Hepatocyte (in vitro differentiated cells): ENCODE measurements around the gene USH1C. TPM values are rescaled to one million over a fixed set of nuclear protein-coding genes. Genes with fewer than 3 reads are reported as not detected.

Source experiments
- DNase-seq: peaks from one replicate; pipeline ENCODE4 v3.0.0-alpha.2; 2016; ENCODE audit warnings: low spot score
- H2AFZ ChIP-seq: fragments of 200-600 bp; sonication (generic); 2 replicates; pipeline ENCODE4 v1.6.0; 2016; ENCODE audit warnings: antibody characterized with exemption, mild to moderate bottlenecking
- H3K27ac ChIP-seq: fragments of 200-600 bp; sonication (generic); 2 replicates; pipeline ENCODE4 v1.5.1; 2016; ENCODE audit warnings: mild to moderate bottlenecking
- H3K27me3 ChIP-seq: fragments of 200-600 bp; sonication (generic); 2 replicates; pipeline ENCODE4 v1.6.1; 2016
- H3K36me3 ChIP-seq: fragments of 200-600 bp; sonication (generic); replicated peaks from 2 replicates; pipeline ENCODE4 v1.5.1; 2016; ENCODE audit warnings: low read depth; ENCODE audit not compliant: insufficient read depth
- H3K4me1 ChIP-seq: fragments of 200-600 bp; sonication (generic); 2 replicates; pipeline ENCODE4 v1.5.1; 2016; ENCODE audit warnings: mild to moderate bottlenecking, moderate library complexity; ENCODE audit not compliant: insufficient read depth
- H3K4me2 ChIP-seq: fragments of 200-600 bp; sonication (generic); 2 replicates; pipeline ENCODE4 v1.6.0; 2016
- H3K4me3 ChIP-seq: fragments of 200-600 bp; sonication (generic); 2 replicates; pipeline ENCODE4 v1.5.1; 2016; ENCODE audit warnings: mild to moderate bottlenecking
- H3K79me2 ChIP-seq: fragments of 200-600 bp; sonication (generic); 2 replicates; pipeline ENCODE4 v1.6.0; 2017; ENCODE audit warnings: mild to moderate bottlenecking
- H3K9me2 ChIP-seq: fragments of 200-600 bp; sonication (generic); replicated peaks from 2 replicates; pipeline ENCODE4 v1.6.0; 2017; ENCODE audit warnings: mild to moderate bottlenecking; ENCODE audit not compliant: insufficient read depth
- H3K9me3 ChIP-seq: fragments of 200-600 bp; sonication (generic); 2 replicates; pipeline ENCODE4 v1.5.1; 2016; ENCODE audit warnings: low read depth, mild to moderate bottlenecking
- H4K20me1 ChIP-seq: fragments of 200-600 bp; sonication (generic); 2 replicates; pipeline ENCODE4 v1.6.0; 2016; ENCODE audit warnings: mild to moderate bottlenecking; ENCODE audit not compliant: insufficient read depth, poor library complexity, severe bottlenecking
- EZH2 ChIP-seq: fragments of 200-600 bp; sonication (generic); IDR thresholded peaks from 2 replicates; pipeline ENCODE4 v1.6.1; 2016; ENCODE audit warnings: antibody characterized with exemption, mild to moderate bottlenecking, borderline replicate concordance
- EZH2phosphoT487 ChIP-seq: fragments of 200-600 bp; sonication (generic); IDR thresholded peaks from one replicate; pipeline ENCODE4 v1.6.1; 2018; ENCODE audit warnings: antibody characterized with exemption, mild to moderate bottlenecking, low read depth, moderate library complexity; ENCODE audit not compliant: unreplicated experiment, severe bottlenecking
- WGBS: methylation state at CpG from one replicate; pipeline ENCODE4 v1.1.6; 2016; ENCODE audit warnings: low lambda C conversion rate; ENCODE audit errors: missing lambda C conversion rate; 5-methylcytosine and 5-hydroxymethylcytosine counted together
- polyA plus RNA-seq: library from polyadenylated mRNA; unstranded; fragments of >200 nt; fragmentation: Nextera tagmentation; extraction: Ambion mirVana; gene quantifications from 2 replicates; pipeline ENCODE4 v1.2.1, GENCODE V29; 2016
- total RNA-seq: library from RNA; depleted of rRNA; stranded (reverse); fragments of >200 nt; gene quantifications from 2 replicates; pipeline ENCODE4 v1.2.3, GENCODE V29; 2014
- TF ChIP-seq, protein P1 (sequence below): fragments of 200-600 bp; sonication (generic); IDR thresholded peaks from 2 replicates; pipeline ENCODE4 v1.5.1; 2016; ENCODE audit warnings: antibody characterized with exemption, mild to moderate bottlenecking; ENCODE audit not compliant: poor library complexity

Gene USH1C
- total and polyA plus RNA-seq, 2 experiments from 2014 or later: 54.3 to 60.6 TPM

DNA sequence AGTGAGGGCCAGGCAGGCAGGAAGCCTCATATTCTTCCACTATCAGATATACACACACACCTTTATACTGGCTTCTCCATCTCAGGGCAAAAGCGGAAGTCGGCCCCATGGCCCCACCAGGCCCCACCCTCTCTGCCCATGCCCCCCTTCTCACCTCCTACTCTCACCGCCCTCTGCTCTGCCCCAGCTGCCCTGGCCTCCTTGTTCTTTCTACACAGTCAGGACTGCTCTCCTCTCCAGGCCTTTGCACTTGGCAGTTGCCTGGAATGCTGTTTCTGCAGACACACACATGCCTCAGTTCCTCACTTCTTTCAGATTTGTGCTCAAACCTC is 28.1 kb upstream of the USH1C start:
- Histone ChIP-seq H3K4me3 (no peak overlapping the region), H3K4me2 (no peak overlapping the region), H3K36me3 (no peaks in the 10 kb centered on the region), H3K9me2 (no peaks in the 10 kb centered on the region), H3K9me3 (no peaks in the 10 kb centered on the region), H2AFZ (no peak overlapping the region), H4K20me1 (no peaks in the 10 kb centered on the region), H3K27me3 (no peaks in the 10 kb centered on the region), H3K4me1 (no peaks in the 10 kb centered on the region), H3K27ac (no peak overlapping the region), H3K79me2 (no peaks in the 10 kb centered on the region)
- WGBS: 82% methylated on average over 3 of the region's 3 CpGs
- no peak for DNase-seq
- TF ChIP-seq EZH2: no peak
- TF ChIP-seq EZH2phosphoT487: no peak
- TF ChIP-seq, protein P1, sequence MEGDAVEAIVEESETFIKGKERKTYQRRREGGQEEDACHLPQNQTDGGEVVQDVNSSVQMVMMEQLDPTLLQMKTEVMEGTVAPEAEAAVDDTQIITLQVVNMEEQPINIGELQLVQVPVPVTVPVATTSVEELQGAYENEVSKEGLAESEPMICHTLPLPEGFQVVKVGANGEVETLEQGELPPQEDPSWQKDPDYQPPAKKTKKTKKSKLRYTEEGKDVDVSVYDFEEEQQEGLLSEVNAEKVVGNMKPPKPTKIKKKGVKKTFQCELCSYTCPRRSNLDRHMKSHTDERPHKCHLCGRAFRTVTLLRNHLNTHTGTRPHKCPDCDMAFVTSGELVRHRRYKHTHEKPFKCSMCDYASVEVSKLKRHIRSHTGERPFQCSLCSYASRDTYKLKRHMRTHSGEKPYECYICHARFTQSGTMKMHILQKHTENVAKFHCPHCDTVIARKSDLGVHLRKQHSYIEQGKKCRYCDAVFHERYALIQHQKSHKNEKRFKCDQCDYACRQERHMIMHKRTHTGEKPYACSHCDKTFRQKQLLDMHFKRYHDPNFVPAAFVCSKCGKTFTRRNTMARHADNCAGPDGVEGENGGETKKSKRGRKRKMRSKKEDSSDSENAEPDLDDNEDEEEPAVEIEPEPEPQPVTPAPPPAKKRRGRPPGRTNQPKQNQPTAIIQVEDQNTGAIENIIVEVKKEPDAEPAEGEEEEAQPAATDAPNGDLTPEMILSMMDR: no peak

DNA sequence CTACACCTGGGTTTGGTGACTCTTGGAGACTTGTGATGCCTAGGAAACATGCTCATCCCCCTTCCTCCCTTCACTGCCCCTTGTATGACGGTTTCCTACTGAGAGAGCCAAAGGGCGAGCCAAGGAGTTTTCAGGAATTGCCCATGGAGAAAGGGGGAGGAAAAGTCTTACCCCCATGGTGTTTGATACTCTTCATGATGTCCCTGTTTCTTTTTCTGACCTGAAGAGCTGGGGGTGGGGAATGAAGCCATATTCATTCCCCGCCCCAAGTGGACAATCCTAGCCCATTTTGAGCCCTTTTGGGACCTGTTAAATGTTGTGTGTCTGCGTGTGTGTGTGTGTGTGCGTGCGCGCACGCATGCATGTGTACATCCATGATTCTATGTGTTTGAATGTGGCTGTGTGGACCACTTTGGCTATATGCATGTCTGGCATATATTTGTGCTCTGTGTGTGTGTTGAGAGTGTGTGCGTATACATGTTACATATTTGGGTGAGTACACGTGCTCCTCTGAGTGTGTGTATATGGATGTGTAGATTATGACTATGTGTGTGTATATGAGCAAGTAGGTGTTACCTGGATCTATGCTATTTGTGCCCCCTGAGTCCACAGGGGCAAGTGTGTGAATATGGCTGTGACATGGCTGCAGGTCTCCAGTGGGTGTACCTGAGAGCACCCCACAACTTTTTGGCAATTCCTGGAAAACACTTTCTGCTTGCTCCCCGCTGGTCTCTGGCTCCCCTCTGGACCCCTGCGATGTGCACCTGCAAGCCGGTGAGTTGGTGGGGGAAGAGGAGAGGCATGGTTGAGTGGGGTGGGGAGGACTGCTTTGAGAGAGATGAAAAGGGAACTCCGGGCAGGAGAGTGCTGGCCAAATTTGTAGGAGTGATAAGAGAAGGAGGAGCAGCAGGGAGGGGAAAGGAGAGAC is 27.5 kb upstream of the USH1C start:
- H3K4me3 ChIP-seq: no peak overlapping the region
- TF ChIP-seq, protein P1: no peak
- TF ChIP-seq EZH2 (no peak), EZH2phosphoT487 (no peak)
- no peaks in the 10 kb centered on the region for H3K9me2 ChIP-seq
- H2AFZ ChIP-seq: no peak overlapping the region
- WGBS: 89% methylated on average over 14 of the region's 14 CpGs
- H3K27ac ChIP-seq: no peak overlapping the region
- H3K4me1 ChIP-seq: no peaks in the 10 kb centered on the region
- no peak for DNase-seq
- H4K20me1 ChIP-seq: no peaks in the 10 kb centered on the region
- no peaks in the 10 kb centered on the region for H3K27me3 ChIP-seq
- H3K36me3 ChIP-seq: no peaks in the 10 kb centered on the region
- no peaks in the 10 kb centered on the region for H3K9me3 ChIP-seq
- H3K4me2 ChIP-seq: no peak overlapping the region
- H3K79me2 ChIP-seq: no peaks in the 10 kb centered on the region

DNA sequence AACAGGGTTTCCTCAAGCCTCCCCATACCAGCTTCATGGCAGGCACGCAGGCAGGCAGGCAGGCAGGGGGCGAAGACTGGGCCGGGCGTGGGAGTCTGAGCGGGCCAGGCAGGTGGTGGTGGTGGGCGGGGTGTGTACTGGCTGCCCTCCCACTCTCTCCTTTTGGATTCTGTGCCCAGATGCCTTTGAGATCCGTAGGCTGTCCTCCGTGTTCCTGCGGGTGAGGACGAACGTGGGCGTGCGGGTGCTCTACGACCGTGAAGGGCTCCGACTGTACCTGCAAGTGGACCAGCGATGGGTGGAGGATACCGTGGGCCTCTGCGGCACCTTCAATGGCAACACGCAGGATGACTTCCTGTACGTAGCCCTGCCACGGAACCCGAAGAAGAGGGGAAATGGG is 25.8 kb upstream of the USH1C start:
- H3K4me1 ChIP-seq: no peaks in the 10 kb centered on the region
- H3K9me3 ChIP-seq: no peaks in the 10 kb centered on the region
- H3K9me2 ChIP-seq: no peaks in the 10 kb centered on the region
- H3K4me3 ChIP-seq: no peak overlapping the region
- no peak overlapping the region for H2AFZ ChIP-seq
- H3K79me2 ChIP-seq: no peaks in the 10 kb centered on the region
- 89% methylated on average over 20 of the region's 23 CpGs for WGBS
- H3K27ac ChIP-seq: no peak overlapping the region
- no peak for DNase-seq
- H3K4me2 ChIP-seq: no peak overlapping the region
- TF ChIP-seq, protein P1: no peak
- TF ChIP-seq EZH2: no peak
- TF ChIP-seq EZH2phosphoT487: no peak
- H3K27me3 ChIP-seq: no peaks in the 10 kb centered on the region
- H4K20me1 ChIP-seq: no peaks in the 10 kb centered on the region
- H3K36me3 ChIP-seq: no peaks in the 10 kb centered on the region
